GM18867 (cell line): ENCODE results near the gene LRFN2.

ENCODE experiments used
- ATAC-seq: cut with Tn5 transposase; IDR thresholded peaks from one replicate; pipeline ENCODE4 v1.9.1; 2021; ENCODE audit warnings: mild to moderate bottlenecking, moderate library complexity; ENCODE audit not compliant: unreplicated experiment

LRFN2 gene

DNA sequence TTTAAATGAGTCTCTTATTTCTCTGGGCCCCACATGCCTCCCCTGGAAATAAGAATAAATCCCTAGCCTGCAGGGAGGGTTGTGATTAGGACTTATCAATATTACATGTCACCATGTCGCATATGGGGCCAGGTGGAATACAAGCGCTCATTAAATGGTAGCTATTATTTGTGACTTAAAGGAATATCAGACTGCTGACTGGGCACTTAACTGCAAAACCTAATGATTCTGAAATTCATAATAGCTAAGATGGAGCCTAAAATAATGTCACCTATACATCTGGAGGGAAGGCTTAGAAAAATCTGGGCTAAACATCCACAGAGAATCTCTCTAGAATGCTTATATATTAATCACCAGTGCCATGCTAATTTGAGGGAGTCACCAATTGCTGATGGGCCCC is 106.5 kb downstream of the LRFN2 start:
- ATAC-seq, result no peak

- ATAC-seq, result no peak
Measured at GRCh38 chr6:40479706-40480105, 107.5 kb downstream of the LRFN2 start.

GRCh38 chr6:40477246-40478126 is 109.7 kb downstream of the LRFN2 start:
- no peak for ATAC-seq

DNA sequence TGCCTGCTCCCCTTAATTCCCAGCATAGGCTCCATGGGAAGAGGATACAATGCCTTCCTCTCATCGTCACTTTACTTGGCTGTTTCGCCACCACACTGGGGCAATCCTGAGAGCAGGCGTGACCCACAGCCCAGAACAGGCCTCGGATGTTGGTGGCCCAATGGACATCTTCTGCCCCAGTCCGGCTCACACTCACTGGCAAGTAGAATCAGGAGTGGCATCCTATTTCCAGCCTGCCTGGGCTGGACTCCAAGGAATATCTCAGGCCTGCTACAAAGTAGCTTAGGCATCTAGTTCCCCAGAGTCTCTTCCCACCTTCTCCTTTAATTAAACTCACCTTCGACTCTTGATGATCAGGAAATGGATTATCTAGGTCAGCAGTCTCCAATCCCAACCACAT is 110.5 kb downstream of the LRFN2 start:
- no peak for ATAC-seq

GRCh38 chr6:40474937-40475336 is 112.2 kb downstream of the LRFN2 start:
- no peak for ATAC-seq

GRCh38 chr6:40473026-40473425 is 114.1 kb downstream of the LRFN2 start:
- ATAC-seq, result no peak

DNA sequence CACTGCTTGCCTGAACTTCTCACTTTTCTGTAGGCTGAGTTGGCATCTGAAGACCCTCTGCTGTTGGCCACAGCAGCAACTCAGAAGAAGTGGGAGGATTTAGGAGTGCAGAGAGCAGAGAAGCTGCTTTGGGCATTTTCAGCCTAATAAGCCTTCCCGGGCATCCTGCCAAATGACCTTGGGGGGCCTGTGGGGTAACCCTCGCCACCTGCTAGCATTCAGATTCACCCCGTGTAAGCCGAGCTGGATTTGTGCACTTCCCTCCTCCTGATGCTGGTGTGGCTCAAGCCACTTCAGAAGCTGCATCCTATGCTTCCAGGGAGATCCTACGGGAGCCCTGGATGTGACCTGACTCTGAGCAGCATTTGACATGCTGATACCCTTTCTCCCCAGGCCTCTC is 114.8 kb downstream of the LRFN2 start:
- ATAC-seq, result no peak

GRCh38 chr6:40471243-40471642 is 115.9 kb downstream of the LRFN2 start:
- no peak for ATAC-seq

GRCh38 chr6:40469323-40469722 is 117.8 kb downstream of the LRFN2 start:
- ATAC-seq, result no peak

- ATAC-seq, result no peak
Measured at GRCh38 chr6:40466986-40467539, 120.1 kb downstream of the LRFN2 start.

GRCh38 chr6:40461643-40462042 is 125.5 kb downstream of the LRFN2 start:
- no peak for ATAC-seq

DNA sequence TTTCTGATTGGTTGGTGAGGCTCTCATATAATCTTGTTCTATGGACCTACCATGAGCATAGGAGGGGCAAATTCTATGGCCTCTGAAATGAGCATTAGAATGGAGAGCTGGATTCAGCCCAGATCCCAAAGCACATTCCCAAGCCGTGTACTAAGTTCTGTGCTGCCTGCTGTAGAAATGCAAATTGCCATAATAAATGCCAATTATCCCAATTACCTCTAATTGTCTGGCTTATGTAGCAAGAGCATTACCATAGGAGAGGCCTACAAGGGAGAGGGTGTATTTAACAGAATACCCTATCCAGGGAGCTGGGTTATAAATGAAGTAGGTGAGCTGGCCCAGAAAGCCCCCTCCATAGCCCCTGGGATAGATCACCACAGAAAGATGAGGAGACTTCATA is 126.8 kb downstream of the LRFN2 start:
- ATAC-seq, result no peak

DNA sequence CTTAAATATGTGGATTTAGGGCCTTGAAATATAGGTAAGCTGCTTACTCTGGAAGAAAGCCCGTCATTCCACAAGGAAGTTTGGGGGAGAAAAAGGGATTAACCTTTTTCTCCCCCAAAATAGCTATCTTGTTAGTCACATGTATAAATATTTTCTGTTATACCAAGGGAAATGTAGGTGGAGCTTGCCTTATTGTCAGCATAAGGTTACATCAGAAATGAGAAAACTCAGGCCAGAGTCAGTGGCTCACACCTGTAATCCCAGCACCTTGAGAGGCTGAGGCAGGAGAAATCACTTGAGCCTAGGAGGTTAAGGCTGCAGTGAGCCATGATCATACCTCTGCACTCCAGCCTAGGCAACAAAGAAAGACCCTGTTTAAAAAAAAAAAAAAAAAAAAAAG is 129.9 kb downstream of the LRFN2 start:
- no peak for ATAC-seq

DNA sequence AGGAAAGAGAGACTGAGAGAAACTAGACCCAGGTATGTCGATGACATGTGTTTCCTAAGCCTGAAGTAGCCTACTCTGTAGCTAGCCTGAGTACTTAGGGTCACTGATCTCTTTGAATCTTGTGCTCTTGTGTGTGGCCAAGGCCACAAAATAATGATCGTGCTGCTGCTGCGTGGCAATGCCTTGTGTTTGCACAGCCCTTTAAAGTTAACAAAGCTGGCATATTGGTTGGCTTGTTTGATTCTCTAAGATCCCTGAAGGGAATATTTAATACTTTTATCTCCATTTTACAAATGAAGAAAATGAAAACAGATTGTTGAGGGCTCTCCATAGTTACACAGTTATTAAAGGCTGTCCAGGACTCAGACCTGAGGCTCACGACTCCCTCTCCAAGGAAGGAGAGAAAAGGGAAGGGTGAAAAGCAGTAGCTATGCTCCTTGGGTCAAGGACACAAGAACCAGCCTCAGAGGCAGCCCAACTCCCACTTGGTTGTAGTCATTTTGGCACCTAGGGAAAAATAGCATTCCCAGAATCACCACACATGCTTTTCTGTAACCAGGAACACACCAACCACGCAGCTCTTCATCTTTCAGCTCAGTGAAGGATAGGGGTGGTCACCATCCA is 130.7 kb downstream of the LRFN2 start:
- ATAC-seq, result no peak

GRCh38 chr6:40455686-40456389 is 131.3 kb downstream of the LRFN2 start:
- ATAC-seq, result no peak

DNA sequence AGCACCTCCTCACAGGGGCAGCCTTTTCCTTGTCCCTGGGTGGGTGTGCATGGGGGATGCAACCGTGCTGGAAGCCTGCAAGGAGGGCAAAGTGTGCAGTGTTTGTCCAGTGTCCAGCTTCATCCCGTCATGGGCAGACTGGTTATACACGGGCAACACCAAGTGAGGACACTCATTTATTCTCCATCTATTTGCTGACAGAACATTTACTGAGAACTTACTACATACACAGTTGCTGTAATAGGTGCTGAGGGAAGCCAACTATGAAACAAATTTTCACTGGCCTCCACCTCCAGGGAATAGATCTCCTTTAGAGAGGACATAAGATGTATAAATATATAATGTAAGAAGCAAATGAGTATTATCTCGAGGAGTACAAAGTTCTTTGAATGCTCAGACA is 136.7 kb downstream of the LRFN2 start:
- ATAC-seq, result no peak

- no peak for ATAC-seq
Measured at GRCh38 chr6:40444811-40445210, 142.4 kb downstream of the LRFN2 start.

DNA sequence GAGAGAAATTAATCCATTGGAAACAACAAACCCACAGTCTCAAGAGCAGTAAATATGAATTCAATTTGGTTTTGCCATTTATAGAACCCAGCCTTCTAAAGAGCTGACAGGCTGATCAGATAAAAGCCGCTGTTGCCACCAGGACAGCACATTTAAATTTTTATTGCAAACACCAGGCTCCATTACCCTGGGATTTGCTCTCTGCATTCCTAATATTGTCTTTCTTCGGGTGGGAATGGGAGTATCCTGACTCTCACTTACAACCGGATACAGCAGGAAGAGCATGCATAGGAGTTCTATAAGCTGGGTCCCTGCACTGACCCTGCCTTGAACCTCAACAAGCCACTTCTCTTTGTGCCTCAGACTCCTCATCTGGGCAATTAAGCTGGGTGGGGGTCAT is 142.9 kb downstream of the LRFN2 start:
- no peak for ATAC-seq

DNA sequence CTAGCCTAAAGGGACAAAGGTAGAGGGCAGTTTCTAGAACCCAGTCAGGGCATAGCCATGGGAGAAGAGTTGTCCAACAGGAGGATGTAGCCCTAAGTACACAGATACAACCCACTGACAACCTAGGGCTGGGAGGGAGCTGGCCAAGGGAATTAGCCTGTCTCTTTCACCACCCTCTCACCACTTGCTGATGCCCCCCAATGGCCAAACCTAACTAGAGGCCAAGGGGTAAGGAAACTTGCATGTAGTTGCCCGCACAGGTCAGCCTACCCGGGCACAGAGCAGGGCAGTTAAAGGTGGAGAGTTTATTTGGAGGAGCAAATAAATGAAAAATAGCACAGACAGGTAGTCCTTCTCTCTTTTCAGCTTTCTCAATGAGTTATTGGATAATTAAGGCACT is 143.3 kb downstream of the LRFN2 start:
- no peak for ATAC-seq

- no peak for ATAC-seq
Measured at GRCh38 chr6:40442591-40442990, 144.6 kb downstream of the LRFN2 start.

DNA sequence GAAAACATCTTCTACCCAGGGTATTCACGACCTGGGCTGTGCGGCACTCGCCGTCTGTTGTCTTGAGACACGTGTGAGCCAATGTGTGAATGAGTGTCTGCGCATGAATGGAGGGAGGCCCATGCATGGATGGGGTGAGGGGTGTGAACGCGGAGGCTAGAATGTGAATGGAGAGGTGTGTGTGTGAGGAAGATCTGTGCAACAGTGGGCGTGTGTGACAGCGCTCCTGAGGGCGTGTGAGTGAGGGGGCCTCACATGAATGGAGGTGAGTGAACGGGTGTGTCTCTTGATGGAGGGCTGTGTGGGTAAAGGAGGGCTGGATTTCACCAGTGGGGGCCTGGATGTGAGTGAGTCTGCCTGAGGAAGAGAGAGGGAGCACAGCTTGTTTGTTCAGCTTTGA is 146.0 kb downstream of the LRFN2 start:
- no peak for ATAC-seq

DNA sequence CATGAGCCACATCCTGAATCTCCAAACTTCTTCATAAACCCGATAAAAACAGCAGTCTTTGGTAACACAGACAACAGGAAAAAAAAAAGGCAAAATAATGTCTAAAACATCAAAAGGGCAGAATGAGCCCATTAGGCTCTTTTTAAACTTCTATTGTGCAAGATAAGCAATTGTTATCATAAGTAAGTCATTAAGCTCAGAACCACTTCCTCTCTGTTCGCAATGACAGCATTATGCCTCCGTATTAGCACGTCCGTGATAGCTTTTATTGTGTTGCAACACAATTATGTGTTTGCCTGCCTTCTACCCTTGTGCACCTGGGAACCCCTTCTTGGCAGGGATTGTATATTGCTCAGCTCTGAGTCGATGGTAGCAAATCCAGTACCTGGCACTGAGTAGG is 147.1 kb downstream of the LRFN2 start:
- no peak for ATAC-seq
